Measurements from ENCODE around the gene COL9A2.
A peak's percentile ranks its signal among the peaks of the same experiment; 100 is the strongest.
"Not testable (repeated sequence)": the region's sequence is repeated elsewhere in the genome, so short reads cannot be mapped to it uniquely, and the experiment has no call there.

COL9A2 gene

GRCh38 chr1:40316595-40317393 is at the start of gene COL9A2:
COL9A2 (minus strand) TSS chr1:40317286; CDS start chr1:40317197, 89 bp downstream.
- no peak for DNase-seq (ENCODE audit: low read depth)

GRCh38 chr1:40363721-40364120 is 46.6 kb upstream of the COL9A2 start:
- DNase-seq (ENCODE audit: low read depth) = no peak

- DNase-seq (ENCODE audit: low read depth) = no peak
Measured at GRCh38 chr1:40362699-40363098, 45.6 kb upstream of the COL9A2 start.

GRCh38 chr1:40362199-40362598 is 45.1 kb upstream of the COL9A2 start:
- DNase-seq (ENCODE audit: low read depth) = no peak

- no peak for DNase-seq (ENCODE audit: low read depth)
Measured at GRCh38 chr1:40361637-40362036, 44.6 kb upstream of the COL9A2 start.

- DNase-seq (ENCODE audit: low read depth) = no peak
Measured at GRCh38 chr1:40361201-40361600, 44.1 kb upstream of the COL9A2 start.

- no peak for DNase-seq (ENCODE audit: low read depth)
Measured at GRCh38 chr1:40360631-40361030, 43.5 kb upstream of the COL9A2 start.

GRCh38 chr1:40357625-40358024 is 40.5 kb upstream of the COL9A2 start:
- DNase-seq (ENCODE audit: low read depth) = no peak

- DNase-seq (ENCODE audit: low read depth) = no peak
Measured at GRCh38 chr1:40353082-40353481, 36.0 kb upstream of the COL9A2 start.

- no peak for DNase-seq (ENCODE audit: low read depth)
Measured at GRCh38 chr1:40352126-40352525, 35.0 kb upstream of the COL9A2 start.

- DNase-seq (ENCODE audit: low read depth) = no peak
Measured at GRCh38 chr1:40351124-40351523, 34.0 kb upstream of the COL9A2 start.

- no peak for DNase-seq (ENCODE audit: low read depth)
Measured at GRCh38 chr1:40350391-40350790, 33.3 kb upstream of the COL9A2 start.

GRCh38 chr1:40344597-40344996 is 27.5 kb upstream of the COL9A2 start:
- peak; percentile 72 for DNase-seq (ENCODE audit: low read depth)

GRCh38 chr1:40342381-40342717 is 25.3 kb upstream of the COL9A2 start:
- DNase-seq (ENCODE audit: low read depth) = not testable (repeated sequence)

GRCh38 chr1:40341491-40342380 is 24.6 kb upstream of the COL9A2 start:
- no peak for DNase-seq (ENCODE audit: low read depth)

GRCh38 chr1:40339420-40340323 is 22.6 kb upstream of the COL9A2 start:
- DNase-seq (ENCODE audit: low read depth) = no peak

GRCh38 chr1:40338745-40339419 is 21.8 kb upstream of the COL9A2 start:
- peak; percentile 62 for DNase-seq (ENCODE audit: low read depth)

- no peak for DNase-seq (ENCODE audit: low read depth)
Measured at GRCh38 chr1:40337443-40337842, 20.4 kb upstream of the COL9A2 start.

GRCh38 chr1:40332695-40333094 is 15.6 kb upstream of the COL9A2 start:
- DNase-seq (ENCODE audit: low read depth) = no peak

GRCh38 chr1:40331403-40331802 is 14.3 kb upstream of the COL9A2 start:
- DNase-seq (ENCODE audit: low read depth) = not testable (repeated sequence)

- DNase-seq (ENCODE audit: low read depth) = no peak
Measured at GRCh38 chr1:40318970-40319621, 2.0 kb upstream of the COL9A2 start.
